Measurements from ENCODE around the gene SPX.

SPX gene

GRCh38 chr12:21573733-21574358 lies 47.8 kb downstream of the SPX start:
- H3K4me3 ChIP-seq (ENCODE audit: low read length) = no peak overlapping the region
- no peaks in the 10 kb centered on the region for H3K36me3 ChIP-seq (ENCODE audit: control insufficient read depth, low read length)
- H3K9me2 ChIP-seq (replicated peaks; ENCODE audit: control insufficient read depth, low read length) = no peaks in the 10 kb centered on the region
- H3K9me3 ChIP-seq (ENCODE audit: control insufficient read depth, insufficient read depth, low read length) = no peaks in the 10 kb centered on the region
- TF ChIP-seq, protein P1, sequence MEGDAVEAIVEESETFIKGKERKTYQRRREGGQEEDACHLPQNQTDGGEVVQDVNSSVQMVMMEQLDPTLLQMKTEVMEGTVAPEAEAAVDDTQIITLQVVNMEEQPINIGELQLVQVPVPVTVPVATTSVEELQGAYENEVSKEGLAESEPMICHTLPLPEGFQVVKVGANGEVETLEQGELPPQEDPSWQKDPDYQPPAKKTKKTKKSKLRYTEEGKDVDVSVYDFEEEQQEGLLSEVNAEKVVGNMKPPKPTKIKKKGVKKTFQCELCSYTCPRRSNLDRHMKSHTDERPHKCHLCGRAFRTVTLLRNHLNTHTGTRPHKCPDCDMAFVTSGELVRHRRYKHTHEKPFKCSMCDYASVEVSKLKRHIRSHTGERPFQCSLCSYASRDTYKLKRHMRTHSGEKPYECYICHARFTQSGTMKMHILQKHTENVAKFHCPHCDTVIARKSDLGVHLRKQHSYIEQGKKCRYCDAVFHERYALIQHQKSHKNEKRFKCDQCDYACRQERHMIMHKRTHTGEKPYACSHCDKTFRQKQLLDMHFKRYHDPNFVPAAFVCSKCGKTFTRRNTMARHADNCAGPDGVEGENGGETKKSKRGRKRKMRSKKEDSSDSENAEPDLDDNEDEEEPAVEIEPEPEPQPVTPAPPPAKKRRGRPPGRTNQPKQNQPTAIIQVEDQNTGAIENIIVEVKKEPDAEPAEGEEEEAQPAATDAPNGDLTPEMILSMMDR (IDR thresholded peaks at IDR 0.05; ENCODE audit: low read depth, low read length, poor library complexity, severe bottlenecking) = no peak
- no peak for TF ChIP-seq EZH2phosphoT487 (IDR thresholded peaks at IDR 0.05; ENCODE audit: borderline replicate concordance, low read length)
- H4K20me1 ChIP-seq (ENCODE audit: control insufficient read depth, insufficient read depth, low read depth, low read length) = no peaks in the 10 kb centered on the region
- no peak overlapping the region for H3K27ac ChIP-seq (ENCODE audit: low read depth, low read length)
- H3K4me1 ChIP-seq (ENCODE audit: control insufficient read depth, low read length) = no peaks in the 10 kb centered on the region
- H3F3A ChIP-seq (ENCODE audit: control insufficient read depth, insufficient read depth) = no peaks in the 10 kb centered on the region
- H3K79me2 ChIP-seq (ENCODE audit: control insufficient read depth, low read length) = no peaks in the 10 kb centered on the region
- peaks cover 2% of the 10 kb centered on the region; the same call in 1 of the 2 replicates for H3K27me3 ChIP-seq (ENCODE audit: control insufficient read depth, low read length)
- H3K4me2 ChIP-seq (ENCODE audit: low read length) = no peak overlapping the region

- Histone ChIP-seq H3K79me2 (ENCODE audit: control insufficient read depth, low read length) (no peaks in the 10 kb centered on the region), H3K9me3 (ENCODE audit: control insufficient read depth, insufficient read depth, low read length) (no peaks in the 10 kb centered on the region), H3K27me3 (ENCODE audit: control insufficient read depth, low read length) (peaks cover 2% of the 10 kb centered on the region; the same call in 1 of the 2 replicates), H3K4me1 (ENCODE audit: control insufficient read depth, low read length) (no peaks in the 10 kb centered on the region), H4K20me1 (ENCODE audit: control insufficient read depth, insufficient read depth, low read depth, low read length) (no peaks in the 10 kb centered on the region), H3K27ac (ENCODE audit: low read depth, low read length) (no peak overlapping the region), H3K4me2 (ENCODE audit: low read length) (no peak overlapping the region), H3F3A (ENCODE audit: control insufficient read depth, insufficient read depth) (no peaks in the 10 kb centered on the region), H3K9me2 (replicated peaks; ENCODE audit: control insufficient read depth, low read length) (no peaks in the 10 kb centered on the region), H3K36me3 (ENCODE audit: control insufficient read depth, low read length) (no peaks in the 10 kb centered on the region), H3K4me3 (ENCODE audit: low read length) (no peak overlapping the region)
- no peak for TF ChIP-seq EZH2phosphoT487 (IDR thresholded peaks at IDR 0.05; ENCODE audit: borderline replicate concordance, low read length)
- TF ChIP-seq, protein P1 (IDR thresholded peaks at IDR 0.05; ENCODE audit: low read depth, low read length, poor library complexity, severe bottlenecking) = no peak
These were observed 50.3 kb downstream of the SPX start for GRCh38 chr12:21576431-21576830.

GRCh38 chr12:21577516-21577915 lies 51.4 kb downstream of the SPX start:
- H3K4me2 ChIP-seq (ENCODE audit: low read length) = no peak overlapping the region
- no peaks in the 10 kb centered on the region for H3K9me3 ChIP-seq (ENCODE audit: control insufficient read depth, insufficient read depth, low read length)
- no peak overlapping the region for H3K27ac ChIP-seq (ENCODE audit: low read depth, low read length)
- no peak overlapping the region for H3K4me3 ChIP-seq (ENCODE audit: low read length)
- no peaks in the 10 kb centered on the region for H3K36me3 ChIP-seq (ENCODE audit: control insufficient read depth, low read length)
- H3K79me2 ChIP-seq (ENCODE audit: control insufficient read depth, low read length) = no peaks in the 10 kb centered on the region
- H3K4me1 ChIP-seq (ENCODE audit: control insufficient read depth, low read length) = no peaks in the 10 kb centered on the region
- TF ChIP-seq, protein P1 (IDR thresholded peaks at IDR 0.05; ENCODE audit: low read depth, low read length, poor library complexity, severe bottlenecking) = no peak
- no peak for TF ChIP-seq EZH2phosphoT487 (IDR thresholded peaks at IDR 0.05; ENCODE audit: borderline replicate concordance, low read length)
- H3F3A ChIP-seq (ENCODE audit: control insufficient read depth, insufficient read depth) = no peaks in the 10 kb centered on the region
- H4K20me1 ChIP-seq (ENCODE audit: control insufficient read depth, insufficient read depth, low read depth, low read length) = no peaks in the 10 kb centered on the region
- H3K9me2 ChIP-seq (replicated peaks; ENCODE audit: control insufficient read depth, low read length) = no peaks in the 10 kb centered on the region
- peaks cover 2% of the 10 kb centered on the region; the same call in 1 of the 2 replicates for H3K27me3 ChIP-seq (ENCODE audit: control insufficient read depth, low read length)
